Heart left ventricle (tissue), 16 donors: ENCODE data around the gene TOLLIP. TPM values are rescaled to one million over a fixed set of nuclear protein-coding genes. Genes with fewer than 3 reads are reported as not detected.
A peak's percentile ranks its signal among the peaks of the same experiment; 100 is the strongest.

ENCODE experiments used
- ATAC-seq, 4 donors: fragments of 200-7000 bp; cut with Tn5 transposase; one replicate each; pipeline ENCODE4 v1.9.1; 2020 to 2022; ENCODE audit warnings: moderate library complexity in 4 of 4, mild to moderate bottlenecking in 3 of 4, moderate number of reproducible peaks in 1 of 4
- DNase-seq, 5 donors: peaks; one replicate each; pipeline ENCODE4 v3.0.0-alpha.2; 2020
- H3K27ac ChIP-seq, 12 donors: fragments of 200-600 bp; sonication (generic) in 4 of 12; one replicate each; pipeline versions ENCODE4 v1.5.0 to v1.8.0; 2016 to 2022; ENCODE audit warnings: mild to moderate bottlenecking in 2 of 12
- H3K27me3 ChIP-seq, 9 donors: fragments of 200-600 bp; sonication (generic) in 2 of 9; one replicate each; pipeline versions ENCODE4 v1.5.1 to v1.8.0; 2016 to 2022; ENCODE audit warnings: mild to moderate bottlenecking in 3 of 9
- H3K36me3 ChIP-seq, 9 donors: fragments of 200-600 bp; sonication (generic) in 2 of 9; one replicate each; pipeline versions ENCODE4 v1.5.0 to v1.8.0; 2018 to 2022; ENCODE audit warnings: mild to moderate bottlenecking in 2 of 9
- H3K4me1 ChIP-seq, 12 donors: fragments of 200-600 bp; sonication (generic) in 4 of 12; one replicate each; pipeline versions ENCODE4 v1.5.0 to v1.8.0; 2016 to 2022; ENCODE audit warnings: mild to moderate bottlenecking in 3 of 12
- H3K4me3 ChIP-seq, 12 donors: fragments of 200-600 bp; sonication (generic) in 4 of 12; one replicate each; pipeline versions ENCODE4 v1.5.0 to v1.8.0; 2017 to 2022; ENCODE audit warnings: mild to moderate bottlenecking in 9 of 12, moderate library complexity in 4 of 12
- H3K9me3 ChIP-seq, 12 donors: fragments of 200-600 bp; sonication (generic) in 4 of 12; one replicate each; pipeline versions ENCODE4 v1.5.0 to v1.8.0; 2016 to 2022; ENCODE audit warnings: mild to moderate bottlenecking in 1 of 12
- POLR2A ChIP-seq, 2 donors: fragments of 450-650 bp; IDR thresholded peaks; one replicate each; pipeline ENCODE4 v1.6.1; 2017; ENCODE audit warnings: antibody characterized with exemption in 2 of 2, mild to moderate bottlenecking in 2 of 2, moderate library complexity in 2 of 2
- WGBS, 4 donors: extraction: QIAGEN DNeasy Blood & Tissue Kit in 2 of 4; methylation state at CpG; one replicate each; pipeline versions ENCODE4 v1.1.5 to v1.1.7; 2013 to 2018; 5-methylcytosine and 5-hydroxymethylcytosine counted together
- intact Hi-C, 10 donors: fragments of 100-400 bp; cut with DNase I; formaldehyde crosslinking; loops; one replicate each; pipeline versions ENCODE4 v1.11.1 to v1.14.2; 2022
- polyA plus RNA-seq, 2 donors: library from polyadenylated mRNA; stranded (reverse); fragments of 200-250 nt; gene quantifications; one replicate each; pipeline ENCODE4 v1.2.3, GENCODE V29; 2013
- total RNA-seq, 9 donors: library from RNA; depleted of rRNA in 2 of 9; stranded (reverse); fragments of >200 nt in 2 of 9; fragmentation: NEBNext Ultra II Directional in 3 of 9; extraction: Animal tissue kit (Norgen Biotek cat#: 25700) in 3 of 9; gene quantifications; one replicate each; pipeline versions ENCODE4 v1.1.0 to v1.2.4, GENCODE V29; 2016 to 2023
- TF ChIP-seq, protein P1 (sequence below), 12 donors: fragments of 200-600 bp; sonication (generic) in 4 of 12; IDR thresholded peaks; one replicate each; pipeline versions ENCODE4 v1.5.0 to v1.8.0; 2018 to 2022; ENCODE audit warnings: antibody characterized with exemption in 12 of 12, mild to moderate bottlenecking in 5 of 12
- donor health status: ischemic (EF 13 %, LVEDD 7.1; RV severe dilation, severe dysfunction).
- donor health status: healthy with polysubstance abuse.
- donor health status: DM: no; HTN: yes; CAD: no.
- donor health status: DM: no; HTN: no; CAD: no.
- donor health status: ischemic (EF 25% LVEDD 6.9; RV normal size, moderate dysfunction).
- donor health status: ischemic (EF 25% LVEDD 5.7; RV mildly dilated, moderate dysfunction).
- donor health status: healthy.
- donor health status: DM: yes; HTN: yes; CAD: no.
- donor health status: ischemic (EF 35%, LVEDD 5.7; RV mildly dilated, moderate dysfunction).
- donor health status: nonischemic (EF 11% LVEDD 7.7; RV severe dilation, severe dysfunction).
- donor health status: DM: yes; HTN: yes; CAD: no.
- donor health status: PGD.
- donor health status: ischemic (EF 29% LVEDD 5.4; RV normal size, mild dysfunction).
- donor health status: nonischemic (EF 23%, LVEDD 6.1; RV moderate dilation, normal function).

Gene TOLLIP
- total and polyA plus RNA-seq, 11 donors = 27.4 to 57.2 (median 44.9) TPM

DNA sequence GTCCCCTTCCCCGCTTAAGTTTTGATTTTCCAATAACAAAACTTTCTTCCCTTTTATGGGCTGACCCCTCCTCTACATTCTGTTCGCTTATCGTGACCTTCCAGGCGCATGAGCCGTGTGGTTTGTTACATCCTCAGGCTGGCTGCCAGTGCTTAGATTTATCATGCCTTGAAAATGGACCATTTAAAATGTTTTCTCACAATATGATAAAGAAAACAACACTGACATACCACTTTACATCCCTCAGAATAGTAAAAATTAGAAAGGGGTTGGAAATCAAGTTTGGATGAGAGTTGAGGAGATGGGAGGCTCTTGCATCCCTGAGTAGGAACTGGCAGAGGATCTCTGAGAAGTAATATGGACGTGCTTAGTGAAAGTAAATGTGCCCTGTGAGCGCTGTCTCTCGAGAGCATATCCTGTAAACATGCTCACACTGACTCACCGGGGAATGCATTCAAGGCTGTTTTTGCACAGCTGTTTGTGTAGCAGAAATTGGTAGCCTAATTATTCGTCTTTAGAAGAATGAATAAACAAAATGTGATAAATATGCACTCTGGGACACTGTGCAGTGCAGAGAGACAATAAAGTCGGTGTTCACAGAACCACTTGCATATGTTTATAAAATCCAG lies 17.1 kb upstream of the TOLLIP start:
- intact Hi-C loops = loop anchor here in 1 of 10 donors (10.0 kb wide), 1 partner anchor 468 kb away; no protein-coding TSS in a partner anchor
- DNase-seq (no peak), ATAC-seq (no peak)

DNA sequence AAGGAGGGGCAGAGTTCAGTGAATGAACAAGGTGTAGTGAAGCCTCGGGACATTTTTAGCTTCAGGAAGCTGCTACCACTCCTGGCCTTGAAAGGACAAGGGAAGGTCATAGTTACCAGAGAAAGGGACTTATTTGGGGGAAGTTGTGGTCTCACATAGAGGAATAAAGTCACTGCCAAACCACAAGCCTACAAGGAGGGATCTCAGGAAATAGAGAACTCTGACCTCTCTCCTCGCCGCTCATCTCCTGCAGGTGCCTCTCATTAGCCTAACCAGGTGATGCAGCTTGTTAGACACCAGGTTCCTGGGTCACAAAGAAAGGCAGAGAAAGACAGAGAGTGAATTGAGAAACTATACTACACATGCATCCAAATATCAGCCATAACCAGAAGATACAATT lies 14.3 kb upstream of the TOLLIP start:
- Histone ChIP-seq H3K9me3 (peaks cover 0 to 18% (median 8%) of the 10 kb centered on the region in 12 donors), H3K27ac (no peak overlapping the region), H3K4me1 (peaks cover 0 to 9% (median 0%) of the 10 kb centered on the region in 12 donors), H3K27me3 (peaks cover 0 to 9% (median 0%) of the 10 kb centered on the region in 9 donors), H3K36me3 (no peaks in the 10 kb centered on the region), H3K4me3 (no peak overlapping the region)
- TF ChIP-seq POLR2A (IDR thresholded peaks at IDR 0.05) = no peak
- TF ChIP-seq, protein P1, sequence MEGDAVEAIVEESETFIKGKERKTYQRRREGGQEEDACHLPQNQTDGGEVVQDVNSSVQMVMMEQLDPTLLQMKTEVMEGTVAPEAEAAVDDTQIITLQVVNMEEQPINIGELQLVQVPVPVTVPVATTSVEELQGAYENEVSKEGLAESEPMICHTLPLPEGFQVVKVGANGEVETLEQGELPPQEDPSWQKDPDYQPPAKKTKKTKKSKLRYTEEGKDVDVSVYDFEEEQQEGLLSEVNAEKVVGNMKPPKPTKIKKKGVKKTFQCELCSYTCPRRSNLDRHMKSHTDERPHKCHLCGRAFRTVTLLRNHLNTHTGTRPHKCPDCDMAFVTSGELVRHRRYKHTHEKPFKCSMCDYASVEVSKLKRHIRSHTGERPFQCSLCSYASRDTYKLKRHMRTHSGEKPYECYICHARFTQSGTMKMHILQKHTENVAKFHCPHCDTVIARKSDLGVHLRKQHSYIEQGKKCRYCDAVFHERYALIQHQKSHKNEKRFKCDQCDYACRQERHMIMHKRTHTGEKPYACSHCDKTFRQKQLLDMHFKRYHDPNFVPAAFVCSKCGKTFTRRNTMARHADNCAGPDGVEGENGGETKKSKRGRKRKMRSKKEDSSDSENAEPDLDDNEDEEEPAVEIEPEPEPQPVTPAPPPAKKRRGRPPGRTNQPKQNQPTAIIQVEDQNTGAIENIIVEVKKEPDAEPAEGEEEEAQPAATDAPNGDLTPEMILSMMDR (IDR thresholded peaks at IDR 0.05) = no peak
- ATAC-seq (peak in 1 of 4 donors; percentile 33), DNase-seq (no peak)
- intact Hi-C loops = loop anchor here in 1 of 10 donors (10.0 kb wide), 1 partner anchor 471 kb away; no protein-coding TSS in a partner anchor
- WGBS, 4 donors = 51 to 70% (median 55%) methylated on average over 3 of the region's 3 CpGs

More for the DNA sequence above, 17.1 kb upstream of the TOLLIP start:
- Histone ChIP-seq H3K9me3 (peaks cover 0 to 22% (median 10%) of the 10 kb centered on the region in 12 donors), H3K36me3 (no peaks in the 10 kb centered on the region), H3K27ac (peak overlapping the region in 1 of 12 donors; percentile 35), H3K4me3 (no peak overlapping the region), H3K4me1 (peaks cover 0 to 9% (median 0%) of the 10 kb centered on the region in 12 donors), H3K27me3 (peaks cover 0 to 9% (median 0%) of the 10 kb centered on the region in 9 donors)
- TF ChIP-seq, protein P1 (IDR thresholded peaks at IDR 0.05) = no peak
- no peak for TF ChIP-seq POLR2A (IDR thresholded peaks at IDR 0.05)
- WGBS, 4 donors = 60 to 79% (median 70%) methylated on average over 11 of the region's 11 CpGs

DNA sequence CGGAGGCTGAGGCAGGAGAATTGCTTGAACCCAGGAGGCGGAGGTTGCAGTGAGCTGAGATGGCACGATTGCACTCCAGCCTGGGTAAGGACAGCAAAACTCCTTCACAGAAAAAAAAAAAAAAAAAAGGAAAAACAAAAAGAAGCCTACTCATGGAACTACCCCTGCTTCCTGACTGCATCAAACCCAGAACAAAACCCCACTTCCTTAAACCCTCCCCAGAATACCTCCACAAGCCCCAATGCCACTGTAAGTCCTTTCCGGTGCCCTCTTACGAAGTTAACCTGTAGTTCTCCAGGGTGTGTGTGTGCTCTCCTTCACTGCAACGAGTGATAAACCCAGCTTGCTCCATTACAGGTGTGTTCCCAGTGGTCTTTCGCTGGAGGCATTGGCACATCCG lies 8.6 kb upstream of the TOLLIP start:
- no peak for DNase-seq
- no peaks in the 10 kb centered on the region for H3K9me3 ChIP-seq
- no peak for ATAC-seq
- H3K36me3 ChIP-seq = no peaks in the 10 kb centered on the region
- WGBS, 4 donors = 84 to 90% (median 89%) methylated on average over 8 of the region's 8 CpGs
- intact Hi-C loops = loop anchor here in 1 of 10 donors (10.0 kb wide), 1 partner anchor 67 kb away; the partner anchor contains the start of gene BRSK2
- no peak overlapping the region for H3K27ac ChIP-seq
- H3K27me3 ChIP-seq = peaks cover 0 to 8% (median 0%) of the 10 kb centered on the region in 9 donors
- H3K4me3 ChIP-seq = no peak overlapping the region
- no peak for TF ChIP-seq POLR2A (IDR thresholded peaks at IDR 0.05)
- TF ChIP-seq, protein P1 (IDR thresholded peaks at IDR 0.05) = no peak
- no peaks in the 10 kb centered on the region for H3K4me1 ChIP-seq

DNA sequence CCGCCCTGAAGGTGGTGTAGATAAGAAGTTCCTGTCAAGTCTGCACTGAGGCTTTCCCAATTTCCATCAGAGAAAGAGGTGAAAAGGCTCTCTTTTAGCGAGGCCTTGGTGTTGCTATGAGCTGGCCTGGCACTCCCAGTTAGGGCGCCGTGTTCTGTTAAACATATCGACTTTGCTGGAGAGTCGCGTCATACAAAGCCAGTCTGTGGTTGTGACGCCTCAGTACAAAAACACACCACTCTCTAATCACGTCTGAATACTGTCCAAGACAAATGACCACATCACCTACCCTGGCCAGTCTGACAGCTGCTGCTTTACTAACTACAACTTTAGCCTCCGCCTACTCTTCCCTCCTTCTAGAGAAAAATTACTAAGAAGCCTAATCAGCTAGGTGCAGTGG lies 8.0 kb upstream of the TOLLIP start:
- H3K9me3 ChIP-seq = peaks cover 0 to 2% (median 0%) of the 10 kb centered on the region in 12 donors
- no peak overlapping the region for H3K27ac ChIP-seq
- 87 to 91% (median 89%) methylated on average over 10 of the region's 10 CpGs for WGBS, 4 donors
- H3K4me1 ChIP-seq = no peaks in the 10 kb centered on the region
- H3K4me3 ChIP-seq = no peak overlapping the region
- H3K27me3 ChIP-seq = peaks cover 0 to 4% (median 0%) of the 10 kb centered on the region in 9 donors
- H3K36me3 ChIP-seq = no peaks in the 10 kb centered on the region
- intact Hi-C loops = loop anchor here in 1 of 10 donors (10.0 kb wide), 1 partner anchor 67 kb away; the partner anchor contains the start of gene BRSK2
- DNase-seq = no peak
- TF ChIP-seq, protein P1 (IDR thresholded peaks at IDR 0.05) = no peak
- TF ChIP-seq POLR2A (IDR thresholded peaks at IDR 0.05) = no peak
- no peak for ATAC-seq
